ENCODE data around the gene PFKFB4.
"Not testable (repeated sequence)": the region's sequence is repeated elsewhere in the genome, so short reads cannot be mapped to it uniquely, and the experiment has no call there.

PFKFB4 gene

GRCh38 chr3:48476426-48477053, 80.1 kb downstream of the PFKFB4 start:
- no peaks in the 10 kb centered on the region for H3K9me3 ChIP-seq (replicated peaks; ENCODE audit: low read length)
- no peaks in the 10 kb centered on the region for H3K27me3 ChIP-seq (ENCODE audit: control insufficient read depth, insufficient read depth, low read length)
- no peaks in the 10 kb centered on the region for H3K36me3 ChIP-seq (ENCODE audit: insufficient read depth, low read length)
- H3K4me3 ChIP-seq (ENCODE audit: low read length) = no peak overlapping the region
- H3K4me2 ChIP-seq (ENCODE audit: low read length) = no peak overlapping the region
- no peak overlapping the region for H3K9ac ChIP-seq (ENCODE audit: low read depth, low read length)
- H3K4me1 ChIP-seq (ENCODE audit: control insufficient read depth, insufficient read depth, low read length) = peaks cover 9% of the 10 kb centered on the region

DNA sequence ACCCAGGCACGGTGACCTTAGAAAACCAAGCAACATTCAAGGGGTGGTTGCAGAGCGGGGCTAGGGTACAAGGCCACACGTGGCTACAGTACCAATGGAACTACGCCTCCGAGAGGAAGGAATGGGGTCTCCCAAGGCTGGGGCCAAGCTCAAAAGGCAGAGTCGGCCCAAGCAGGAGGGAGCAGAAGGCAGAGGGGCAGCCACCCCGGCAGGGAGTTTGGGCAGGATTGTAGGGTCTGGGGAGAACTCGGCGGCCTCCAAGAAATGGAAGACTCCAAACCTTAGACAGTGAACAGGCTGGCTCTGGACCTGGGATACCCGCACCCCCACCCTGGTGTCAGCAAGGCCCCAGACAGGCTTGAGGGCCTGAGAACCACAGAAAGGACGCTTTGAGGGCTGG, 81.4 kb downstream of the PFKFB4 start:
- Histone ChIP-seq H3K4me1 (ENCODE audit: control insufficient read depth, insufficient read depth, low read length) (peaks cover 12% of the 10 kb centered on the region), H3K9me3 (replicated peaks; ENCODE audit: low read length) (no peaks in the 10 kb centered on the region), H3K4me3 (ENCODE audit: low read length) (no peak overlapping the region), H3K9ac (ENCODE audit: low read depth, low read length) (no peak overlapping the region), H3K36me3 (ENCODE audit: insufficient read depth, low read length) (peaks cover under 1% of the 10 kb centered on the region), H3K4me2 (ENCODE audit: low read length) (no peak overlapping the region), H3K27me3 (ENCODE audit: control insufficient read depth, insufficient read depth, low read length) (no peaks in the 10 kb centered on the region)

DNA sequence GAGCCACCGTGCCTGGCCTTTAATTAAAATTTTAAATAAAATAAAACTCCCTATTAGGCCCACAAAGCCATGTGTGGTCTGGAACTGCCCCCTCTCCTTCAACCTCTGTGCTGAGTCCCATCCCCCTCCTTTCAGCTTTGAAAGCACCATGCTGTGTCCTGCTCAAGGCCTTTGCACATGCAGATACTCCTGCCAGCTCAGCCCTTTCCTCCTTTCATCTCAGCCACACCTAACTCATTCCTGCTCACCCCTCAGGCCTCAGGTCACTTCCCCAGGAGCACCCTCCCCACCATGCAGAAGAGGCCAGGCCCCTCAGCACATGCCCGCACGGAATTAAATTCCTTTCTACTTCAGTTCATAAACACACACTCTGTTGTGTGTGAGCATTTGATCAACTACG, 82.0 kb downstream of the PFKFB4 start:
- H3K9me3 ChIP-seq (replicated peaks; ENCODE audit: low read length) = no peaks in the 10 kb centered on the region
- no peak overlapping the region for H3K4me3 ChIP-seq (ENCODE audit: low read length)
- H3K9ac ChIP-seq (ENCODE audit: low read depth, low read length) = no peak overlapping the region
- H3K4me2 ChIP-seq (ENCODE audit: low read length) = no peak overlapping the region
- peaks cover 6% of the 10 kb centered on the region for H3K36me3 ChIP-seq (ENCODE audit: insufficient read depth, low read length)
- H3K27me3 ChIP-seq (ENCODE audit: control insufficient read depth, insufficient read depth, low read length) = no peaks in the 10 kb centered on the region
- H3K4me1 ChIP-seq (ENCODE audit: control insufficient read depth, insufficient read depth, low read length) = peaks cover 18% of the 10 kb centered on the region

DNA sequence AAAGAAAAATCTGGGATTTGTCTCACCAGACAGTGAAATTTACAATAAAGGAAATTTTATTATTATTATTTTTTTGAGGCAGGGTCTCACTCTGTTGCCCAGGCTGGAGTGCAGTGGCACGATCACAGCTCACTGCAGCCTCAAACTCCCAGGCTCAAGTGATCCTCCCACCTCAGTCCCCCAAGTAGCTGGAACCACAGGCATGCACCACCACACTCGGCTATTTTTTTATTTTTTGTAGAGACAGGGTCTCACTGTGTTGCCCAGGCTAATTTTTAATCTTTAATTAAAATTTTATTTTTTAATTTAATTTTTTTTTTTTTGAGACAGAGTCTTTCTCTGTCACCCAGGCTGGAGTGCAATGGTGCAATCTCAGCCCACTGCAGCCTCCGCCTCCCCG, 82.6 kb downstream of the PFKFB4 start:
- H3K4me1 ChIP-seq (ENCODE audit: control insufficient read depth, insufficient read depth, low read length) = peaks cover 24% of the 10 kb centered on the region
- peaks cover 12% of the 10 kb centered on the region for H3K36me3 ChIP-seq (ENCODE audit: insufficient read depth, low read length)
- not testable (repeated sequence) for H3K4me2 ChIP-seq (ENCODE audit: low read length); H3K9ac ChIP-seq (ENCODE audit: low read depth, low read length); H3K27me3 ChIP-seq (ENCODE audit: control insufficient read depth, insufficient read depth, low read length); H3K4me3 ChIP-seq (ENCODE audit: low read length); H3K9me3 ChIP-seq (replicated peaks; ENCODE audit: low read length)

- Histone ChIP-seq H3K9me3 (replicated peaks; ENCODE audit: low read length) (no peaks in the 10 kb centered on the region), H3K4me3 (ENCODE audit: low read length) (peak overlapping the region; percentile 82), H3K9ac (ENCODE audit: low read depth, low read length) (peak overlapping the region; percentile 91), H3K4me1 (ENCODE audit: control insufficient read depth, insufficient read depth, low read length) (peaks cover 28% of the 10 kb centered on the region), H3K4me2 (ENCODE audit: low read length) (peak overlapping the region; percentile 91), H3K36me3 (ENCODE audit: insufficient read depth, low read length) (peaks cover 14% of the 10 kb centered on the region), H3K27me3 (ENCODE audit: control insufficient read depth, insufficient read depth, low read length) (no peaks in the 10 kb centered on the region)
Observed at GRCh38 chr3:48473617-48473952, 83.0 kb downstream of the PFKFB4 start.

GRCh38 chr3:48472923-48473616, 83.5 kb downstream of the PFKFB4 start:
- Histone ChIP-seq H3K4me1 (ENCODE audit: control insufficient read depth, insufficient read depth, low read length) (peaks cover 33% of the 10 kb centered on the region), H3K27me3 (ENCODE audit: control insufficient read depth, insufficient read depth, low read length) (no peaks in the 10 kb centered on the region), H3K9ac (ENCODE audit: low read depth, low read length) (peak overlapping the region; percentile 91), H3K36me3 (ENCODE audit: insufficient read depth, low read length) (peaks cover 19% of the 10 kb centered on the region), H3K9me3 (replicated peaks; ENCODE audit: low read length) (no peaks in the 10 kb centered on the region), H3K4me3 (ENCODE audit: low read length) (peak overlapping the region; percentile 82), H3K4me2 (ENCODE audit: low read length) (peak overlapping the region; percentile 91)

DNA sequence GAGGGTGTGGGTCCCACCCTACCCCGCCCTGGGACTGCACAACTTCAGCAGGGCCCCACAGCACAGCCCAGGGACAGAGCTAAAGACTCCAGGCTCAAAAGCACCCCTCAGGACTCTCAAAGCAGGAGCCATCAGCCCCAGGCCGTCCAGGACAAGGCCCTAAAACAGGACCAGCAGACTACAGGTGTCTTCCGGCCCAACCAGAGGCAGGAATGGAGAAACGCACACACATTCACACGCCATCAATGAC, 84.0 kb downstream of the PFKFB4 start:
- no peaks in the 10 kb centered on the region for H3K27me3 ChIP-seq (ENCODE audit: control insufficient read depth, insufficient read depth, low read length)
- H3K9me3 ChIP-seq (replicated peaks; ENCODE audit: low read length) = no peaks in the 10 kb centered on the region
- peaks cover 38% of the 10 kb centered on the region for H3K4me1 ChIP-seq (ENCODE audit: control insufficient read depth, insufficient read depth, low read length)
- peak overlapping the region; percentile 91 for H3K4me2 ChIP-seq (ENCODE audit: low read length)
- peaks cover 24% of the 10 kb centered on the region for H3K36me3 ChIP-seq (ENCODE audit: insufficient read depth, low read length)
- H3K9ac ChIP-seq (ENCODE audit: low read depth, low read length) = peak overlapping the region; percentile 91
- H3K4me3 ChIP-seq (ENCODE audit: low read length) = peak overlapping the region; percentile 82

- Histone ChIP-seq H3K9me3 (replicated peaks; ENCODE audit: low read length) (no peaks in the 10 kb centered on the region), H3K9ac (ENCODE audit: low read depth, low read length) (peak overlapping the region; percentile 28), H3K36me3 (ENCODE audit: insufficient read depth, low read length) (peaks cover 34% of the 10 kb centered on the region), H3K27me3 (ENCODE audit: control insufficient read depth, insufficient read depth, low read length) (no peaks in the 10 kb centered on the region), H3K4me3 (ENCODE audit: low read length) (no peak overlapping the region), H3K4me1 (ENCODE audit: control insufficient read depth, insufficient read depth, low read length) (peaks cover 58% of the 10 kb centered on the region), H3K4me2 (ENCODE audit: low read length) (peak overlapping the region; percentile 86)
Observed at GRCh38 chr3:48470286-48470685, 86.3 kb downstream of the PFKFB4 start.

GRCh38 chr3:48469046-48469915, 87.3 kb downstream of the PFKFB4 start:
- Histone ChIP-seq H3K9me3 (replicated peaks; ENCODE audit: low read length) (no peaks in the 10 kb centered on the region), H3K4me3 (ENCODE audit: low read length) (no peak overlapping the region), H3K9ac (ENCODE audit: low read depth, low read length) (no peak overlapping the region), H3K27me3 (ENCODE audit: control insufficient read depth, insufficient read depth, low read length) (no peaks in the 10 kb centered on the region), H3K4me1 (ENCODE audit: control insufficient read depth, insufficient read depth, low read length) (peaks cover 63% of the 10 kb centered on the region), H3K36me3 (ENCODE audit: insufficient read depth, low read length) (peaks cover 34% of the 10 kb centered on the region), H3K4me2 (ENCODE audit: low read length) (peak overlapping the region; percentile 86)

GRCh38 chr3:48468329-48468731, 88.3 kb downstream of the PFKFB4 start:
- Histone ChIP-seq H3K9me3 (replicated peaks; ENCODE audit: low read length) (no peaks in the 10 kb centered on the region), H3K27me3 (ENCODE audit: control insufficient read depth, insufficient read depth, low read length) (no peaks in the 10 kb centered on the region), H3K36me3 (ENCODE audit: insufficient read depth, low read length) (peaks cover 34% of the 10 kb centered on the region), H3K4me2 (ENCODE audit: low read length) (peak overlapping the region; percentile 86), H3K4me3 (ENCODE audit: low read length) (no peak overlapping the region), H3K4me1 (ENCODE audit: control insufficient read depth, insufficient read depth, low read length) (peaks cover 61% of the 10 kb centered on the region), H3K9ac (ENCODE audit: low read depth, low read length) (no peak overlapping the region)
